ENCODE measurements around the gene ZNF484. TPM values are rescaled to one million over a fixed set of nuclear protein-coding genes. Genes with fewer than 3 reads are reported as not detected.
"Not testable (repeated sequence)": the region's sequence is repeated elsewhere in the genome, so short reads cannot be mapped to it uniquely, and the experiment has no call there.

ZNF484 gene
- total and polyA plus RNA-seq, 2 donors (not counting 3 experiments of a cell fraction or from before 2014, with no cell fraction given) = 0.88 to 7.2 TPM

DNA sequence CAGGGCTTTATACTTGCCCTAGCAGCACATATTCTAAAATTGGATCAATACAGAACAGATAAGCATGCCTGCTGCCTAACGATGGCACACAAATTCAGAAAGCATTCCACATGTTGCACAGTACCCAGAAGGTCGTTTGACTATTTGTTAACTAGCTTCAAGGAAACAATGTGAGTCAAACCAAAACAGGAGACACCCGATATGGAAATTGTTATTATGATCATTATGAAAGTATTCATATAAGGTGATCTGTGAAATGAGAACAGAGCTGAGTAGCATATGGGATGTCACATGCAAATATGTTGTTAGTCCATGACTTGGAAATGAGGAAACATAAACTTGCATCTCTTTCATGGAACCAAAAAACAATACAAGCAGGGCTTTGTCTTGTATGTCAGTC lies 56.9 kb downstream of the ZNF484 start:
- Histone ChIP-seq H3K4me3 (replicated peaks in 1 of 3; ENCODE audit: insufficient read depth in 1 of 3, low read depth in 1 of 3, low read length in 3 of 3) (no peak overlapping the region), H3K27ac (ENCODE audit: insufficient read depth, low read depth, low read length) (no peak overlapping the region), H3K9me1 (replicated peaks; ENCODE audit: control insufficient read depth, extremely low read depth, insufficient read depth, low read length) (no peaks in the 10 kb centered on the region), H3K27me3 (ENCODE audit: control insufficient read depth in 2 of 2, insufficient read depth in 2 of 2, low read length in 2 of 2) (peaks cover 3 to 6% of the 10 kb centered on the region in 2 experiments), H3K79me2 (ENCODE audit: control insufficient read depth, insufficient read depth, low read length) (no peaks in the 10 kb centered on the region), H4K20me1 (replicated peaks; ENCODE audit: control insufficient read depth, extremely low read depth, insufficient read depth, low read length) (no peaks in the 10 kb centered on the region), H3K9ac (replicated peaks; ENCODE audit: extremely low read depth, insufficient read depth, low read length) (no peak overlapping the region), H3K4me2 (ENCODE audit: insufficient read depth, low read length) (no peak overlapping the region), H3K4me1 (ENCODE audit: control insufficient read depth, extremely low read depth, insufficient read depth, low read length) (no peaks in the 10 kb centered on the region), H3K36me3 (ENCODE audit: control insufficient read depth in 2 of 2, extremely low read depth in 1 of 2, insufficient read depth in 2 of 2, low read length in 2 of 2) (no peaks in the 10 kb centered on the region), H2AFZ (ENCODE audit: low read depth, low read length) (no peak overlapping the region), H3K9me3 (replicated peaks; ENCODE audit: control insufficient read depth, insufficient read depth, low read length) (no peaks in the 10 kb centered on the region)
- intact Hi-C loops (cut with micrococcal nuclease) = no loop called here
- dilution Hi-C loops (cut with MboI; ENCODE audit: extremely low pct_ligation_motif_present, low sequenced_read_pairs) = no loop called here
- POLR2A ChIA-PET = no interaction called here
- TF ChIP-seq EZH2 (IDR thresholded peaks at IDR 0.05; ENCODE audit: borderline replicate concordance, low read depth, low read length, severe bottlenecking) (no peak), POLR2AphosphoS5 (IDR thresholded peaks at IDR 0.05; ENCODE audit: insufficient read depth, low read depth, low read length) (no peak), MYC (IDR thresholded peaks at IDR 0.05; ENCODE audit: low read depth, low read length) (no peak), JUN (IDR thresholded peaks at IDR 0.05; ENCODE audit: borderline replicate concordance, insufficient read depth, insufficient read length, low read depth) (no peak), POLR2A (IDR thresholded peaks at IDR 0.05; ENCODE audit: low read depth, low read length) (no peak), GATA2 (IDR thresholded peaks at IDR 0.05; ENCODE audit: insufficient read depth, insufficient read length, low read depth, low read length) (no peak), FOS (IDR thresholded peaks at IDR 0.05; ENCODE audit: borderline replicate concordance, insufficient read depth, low read length) (no peak)
- TF ChIP-seq, protein P1, sequence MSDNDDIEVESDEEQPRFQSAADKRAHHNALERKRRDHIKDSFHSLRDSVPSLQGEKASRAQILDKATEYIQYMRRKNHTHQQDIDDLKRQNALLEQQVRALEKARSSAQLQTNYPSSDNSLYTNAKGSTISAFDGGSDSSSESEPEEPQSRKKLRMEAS (IDR thresholded peaks at IDR 0.05; ENCODE audit: insufficient read depth, insufficient read length) = no peak
- TF ChIP-seq, protein P2, sequence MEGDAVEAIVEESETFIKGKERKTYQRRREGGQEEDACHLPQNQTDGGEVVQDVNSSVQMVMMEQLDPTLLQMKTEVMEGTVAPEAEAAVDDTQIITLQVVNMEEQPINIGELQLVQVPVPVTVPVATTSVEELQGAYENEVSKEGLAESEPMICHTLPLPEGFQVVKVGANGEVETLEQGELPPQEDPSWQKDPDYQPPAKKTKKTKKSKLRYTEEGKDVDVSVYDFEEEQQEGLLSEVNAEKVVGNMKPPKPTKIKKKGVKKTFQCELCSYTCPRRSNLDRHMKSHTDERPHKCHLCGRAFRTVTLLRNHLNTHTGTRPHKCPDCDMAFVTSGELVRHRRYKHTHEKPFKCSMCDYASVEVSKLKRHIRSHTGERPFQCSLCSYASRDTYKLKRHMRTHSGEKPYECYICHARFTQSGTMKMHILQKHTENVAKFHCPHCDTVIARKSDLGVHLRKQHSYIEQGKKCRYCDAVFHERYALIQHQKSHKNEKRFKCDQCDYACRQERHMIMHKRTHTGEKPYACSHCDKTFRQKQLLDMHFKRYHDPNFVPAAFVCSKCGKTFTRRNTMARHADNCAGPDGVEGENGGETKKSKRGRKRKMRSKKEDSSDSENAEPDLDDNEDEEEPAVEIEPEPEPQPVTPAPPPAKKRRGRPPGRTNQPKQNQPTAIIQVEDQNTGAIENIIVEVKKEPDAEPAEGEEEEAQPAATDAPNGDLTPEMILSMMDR (IDR thresholded peaks at IDR 0.05; ENCODE audit: extremely low read depth in 1 of 2, insufficient read depth in 1 of 2, low read depth in 1 of 2, low read length in 2 of 2) = no peak
- no peak for FAIRE-seq
- no peak for DNase-seq (ENCODE audit: low read depth, low spot score)
- CTCF ChIA-PET = no interaction called here
- no TSS peak for BruUV-seq (replicated peaks)

DNA sequence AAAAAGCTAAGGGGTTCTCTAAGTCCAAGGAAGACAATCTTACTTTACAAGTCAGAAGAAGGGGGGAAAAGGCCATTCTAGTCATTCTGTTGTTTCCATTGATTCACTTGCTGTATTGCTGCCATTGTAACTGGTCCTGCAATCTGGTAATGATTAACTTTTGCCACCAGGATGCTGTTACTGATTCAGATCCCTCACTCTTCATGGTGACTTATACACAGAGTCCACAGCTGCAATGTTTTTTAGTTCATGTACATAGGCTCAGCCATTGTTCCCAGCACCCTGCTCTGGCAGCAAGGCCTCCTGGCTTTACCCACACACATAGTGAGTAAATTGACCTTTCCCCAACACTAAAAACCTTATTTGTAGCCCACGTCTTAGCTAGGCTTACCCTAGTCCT lies 57.9 kb downstream of the ZNF484 start:
- POLR2A ChIA-PET; intact Hi-C loops (cut with micrococcal nuclease); BruUV-seq (replicated peaks): not testable (repeated sequence)

More for the DNA sequence above, 57.9 kb downstream of the ZNF484 start:
- H4K20me1 ChIP-seq (replicated peaks; ENCODE audit: control insufficient read depth, extremely low read depth, insufficient read depth, low read length); H3K9me3 ChIP-seq (replicated peaks; ENCODE audit: control insufficient read depth, insufficient read depth, low read length); H3K27ac ChIP-seq (ENCODE audit: insufficient read depth, low read depth, low read length); dilution Hi-C loops (cut with MboI; ENCODE audit: extremely low pct_ligation_motif_present, low sequenced_read_pairs); DNase-seq (ENCODE audit: low read depth, low spot score); FAIRE-seq; CTCF ChIA-PET; H3K4me3 ChIP-seq (replicated peaks in 1 of 3; ENCODE audit: insufficient read depth in 1 of 3, low read depth in 1 of 3, low read length in 3 of 3); H3K36me3 ChIP-seq (ENCODE audit: control insufficient read depth in 2 of 2, extremely low read depth in 1 of 2, insufficient read depth in 2 of 2, low read length in 2 of 2); H3K4me2 ChIP-seq (ENCODE audit: insufficient read depth, low read length); H3K9ac ChIP-seq (replicated peaks; ENCODE audit: extremely low read depth, insufficient read depth, low read length); H3K9me1 ChIP-seq (replicated peaks; ENCODE audit: control insufficient read depth, extremely low read depth, insufficient read depth, low read length); H3K79me2 ChIP-seq (ENCODE audit: control insufficient read depth, insufficient read depth, low read length); H3K4me1 ChIP-seq (ENCODE audit: control insufficient read depth, extremely low read depth, insufficient read depth, low read length); H2AFZ ChIP-seq (ENCODE audit: low read depth, low read length): not testable (repeated sequence)
- peaks cover 8 to 14% of the 10 kb centered on the region in 2 experiments for H3K27me3 ChIP-seq (ENCODE audit: control insufficient read depth in 2 of 2, insufficient read depth in 2 of 2, low read length in 2 of 2)
